ENCODE results near the gene PTAFR. TPM values are rescaled to one million over a fixed set of nuclear protein-coding genes. Genes with fewer than 3 reads are reported as not detected.

The PTAFR gene
- total RNA-seq, 2 donors from 2014 or later: 2.2 to 3.9 TPM

DNA sequence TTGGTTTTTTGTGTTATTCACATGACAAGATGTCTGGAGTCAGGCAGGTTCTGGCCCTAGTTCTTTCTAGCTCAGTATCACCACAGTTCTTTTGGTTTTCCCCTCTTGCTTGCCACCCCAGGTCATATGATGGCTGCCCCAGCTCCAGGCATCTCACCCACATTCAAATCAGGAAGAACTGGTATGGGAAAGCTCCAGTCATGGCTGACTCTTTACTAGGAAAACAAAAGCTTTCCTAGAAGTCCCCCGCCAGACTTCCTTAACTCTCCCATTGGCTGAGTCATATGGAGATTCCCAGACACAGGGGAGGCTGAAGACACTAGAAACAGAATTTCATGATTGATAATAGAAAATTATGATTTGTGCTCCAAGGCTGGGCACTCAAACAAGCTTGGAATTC lies 65.9 kb downstream of the PTAFR start:
- H3K4me3 ChIP-seq: no peak overlapping the region
- no peaks in the 10 kb centered on the region for H3K4me1 ChIP-seq
- no peak overlapping the region for H3K27ac ChIP-seq
- H3K36me3 ChIP-seq: no peaks in the 10 kb centered on the region
- DNase-seq: no peak
- H3K9me3 ChIP-seq: no peaks in the 10 kb centered on the region
- no peak overlapping the region for H3K9ac ChIP-seq (ENCODE audit: low read depth in 2 of 2, low read length in 2 of 2)
- no peak for TF ChIP-seq CTCF (IDR thresholded peaks at IDR 0.05)
- intact Hi-C loops (cut with DNase I): no loop called here
- H3K27me3 ChIP-seq: no peaks in the 10 kb centered on the region

GRCh38 chr1:28109639-28110038 lies 66.9 kb downstream of the PTAFR start:
- DNase-seq: no peak
- Histone ChIP-seq H3K4me3 (no peak overlapping the region), H3K27me3 (no peaks in the 10 kb centered on the region), H3K36me3 (no peaks in the 10 kb centered on the region), H3K9me3 (no peaks in the 10 kb centered on the region), H3K27ac (no peak overlapping the region), H3K9ac (ENCODE audit: low read depth in 2 of 2, low read length in 2 of 2) (no peak overlapping the region), H3K4me1 (no peaks in the 10 kb centered on the region)
- TF ChIP-seq CTCF (IDR thresholded peaks at IDR 0.05): no peak
- intact Hi-C loops (cut with DNase I): no loop called here

GRCh38 chr1:28108001-28108400 lies 68.5 kb downstream of the PTAFR start:
- Histone ChIP-seq H3K9me3 (no peaks in the 10 kb centered on the region), H3K36me3 (no peaks in the 10 kb centered on the region), H3K27ac (no peak overlapping the region), H3K27me3 (no peaks in the 10 kb centered on the region), H3K9ac (ENCODE audit: low read depth in 2 of 2, low read length in 2 of 2) (no peak overlapping the region), H3K4me1 (no peaks in the 10 kb centered on the region), H3K4me3 (no peak overlapping the region)
- no peak for DNase-seq
- intact Hi-C loops (cut with DNase I): no loop called here
- no peak for TF ChIP-seq CTCF (IDR thresholded peaks at IDR 0.05)

- intact Hi-C loops (cut with DNase I): no loop called here
Observed at GRCh38 chr1:28104866-28105467, 71.5 kb downstream of the PTAFR start.

DNA sequence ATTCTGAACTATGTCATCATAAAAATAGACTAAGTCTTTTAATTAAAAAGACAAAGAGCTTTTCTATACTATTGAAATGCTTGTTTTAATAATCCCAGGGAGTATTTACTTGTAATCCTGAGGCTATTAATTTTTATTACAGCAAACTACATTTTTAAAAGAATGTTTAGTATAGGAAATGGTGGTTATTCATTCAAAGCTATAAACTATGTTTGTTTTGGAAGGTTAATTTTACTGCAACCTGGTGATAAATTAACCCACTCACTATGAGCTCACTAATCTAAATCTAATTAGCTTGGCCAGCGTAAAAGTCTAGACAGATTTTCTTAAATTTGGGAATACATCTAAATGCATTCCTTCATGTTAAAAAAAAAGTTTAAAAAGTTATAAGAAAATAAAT lies 74.3 kb downstream of the PTAFR start:
- Histone ChIP-seq H3K4me3 (no peak overlapping the region), H3K9me3 (no peaks in the 10 kb centered on the region), H3K9ac (ENCODE audit: low read depth in 2 of 2, low read length in 2 of 2) (no peak overlapping the region), H3K27me3 (no peaks in the 10 kb centered on the region), H3K4me1 (no peaks in the 10 kb centered on the region), H3K27ac (no peak overlapping the region), H3K36me3 (no peaks in the 10 kb centered on the region)
- intact Hi-C loops (cut with DNase I): no loop called here
- no peak for TF ChIP-seq CTCF (IDR thresholded peaks at IDR 0.05)
- DNase-seq: no peak

More at GRCh38 chr1:28104866-28105467, 71.5 kb downstream of the PTAFR start:
- peak overlapping the region in 1 of 2 donors; percentile 56 for H3K9ac ChIP-seq (ENCODE audit: low read depth in 2 of 2, low read length in 2 of 2)
- peak overlapping the region; percentile 71 for H3K27ac ChIP-seq
- H3K36me3 ChIP-seq: no peaks in the 10 kb centered on the region
- H3K4me3 ChIP-seq: peak overlapping the region; percentile 16
- TF ChIP-seq CTCF (IDR thresholded peaks at IDR 0.05): no peak
- no peaks in the 10 kb centered on the region for H3K4me1 ChIP-seq
- peak; percentile 89 for DNase-seq
- no peaks in the 10 kb centered on the region for H3K27me3 ChIP-seq
- H3K9me3 ChIP-seq: no peaks in the 10 kb centered on the region
